Measurements from ENCODE around the gene SEC22B.
"Not testable (repeated sequence)": the region's sequence is repeated elsewhere in the genome, so short reads cannot be mapped to it uniquely, and the experiment has no call there.

GRCh38 chr1:120120525-120120924, 55.8 kb downstream of the SEC22B start:
- TF ChIP-seq CTCF (conservative IDR thresholded peaks at IDR 0.05); ZFX (IDR thresholded peaks at IDR 0.05): not testable (repeated sequence)

Measured in C4-2B (cell line).